GM03348 (cell line): ENCODE measurements around the gene PLSCR2.
A peak's percentile ranks its signal among the peaks of the same experiment; 100 is the strongest.
"Not testable (repeated sequence)": the region's sequence is repeated elsewhere in the genome, so short reads cannot be mapped to it uniquely, and the experiment has no call there.

Experiments
- DNase-seq: peaks from one replicate; pipeline ENCODE4 v3.0.0; 2012; ENCODE audit warnings: low spot score

PLSCR2 gene

DNA sequence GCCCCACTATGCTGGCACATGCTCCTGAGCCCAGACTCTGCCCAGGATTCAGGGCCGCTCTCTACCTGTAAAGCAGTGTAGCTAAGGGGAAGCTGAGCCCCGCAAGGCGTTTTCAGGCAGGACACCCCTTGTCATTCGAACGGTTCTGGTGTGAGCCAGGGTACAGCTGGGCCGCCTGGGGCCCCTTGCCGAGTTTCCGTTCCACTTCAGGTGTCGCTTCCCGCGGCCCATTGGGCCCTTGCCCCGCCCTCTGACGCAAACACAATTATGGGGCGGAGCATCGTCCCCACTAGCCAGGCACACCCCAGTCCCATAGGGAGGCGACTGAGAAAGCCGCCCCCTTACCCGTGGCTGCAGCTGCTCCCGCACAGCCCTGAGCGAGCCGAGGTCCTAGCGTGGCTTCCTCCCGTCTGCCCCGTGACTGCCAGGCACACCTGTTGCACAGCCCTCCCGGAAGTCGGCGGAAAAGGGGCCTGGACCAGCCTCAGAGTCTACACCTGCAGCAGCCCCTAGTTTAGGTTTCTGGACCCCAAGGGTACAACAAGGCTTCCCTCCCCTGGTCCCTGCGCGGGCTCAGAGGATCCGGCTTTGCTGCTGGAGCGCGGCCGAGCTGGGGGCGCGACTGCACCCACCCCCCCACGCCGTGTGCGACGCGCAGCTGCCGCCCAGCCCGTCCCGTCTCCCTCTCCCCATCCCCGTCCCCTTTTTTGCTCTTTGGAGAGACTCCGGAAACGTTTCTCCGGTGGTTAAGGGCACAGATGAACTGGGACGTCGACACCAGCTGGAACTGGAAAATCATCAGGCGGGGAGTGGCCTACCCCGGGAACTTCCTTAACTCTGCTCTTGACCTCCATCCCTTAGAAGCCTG lies at the start of gene PLSCR2:
Gene PLSCR2 (minus strand): TSS at position 412 of the 868 bp plus-strand sequence. CDS start 9,657 bp downstream, outside the sequence.
- peak; percentile 68 for DNase-seq

GRCh38 chr3:146517684-146518435 lies 48.5 kb upstream of the PLSCR2 start:
- no peak for DNase-seq

DNA sequence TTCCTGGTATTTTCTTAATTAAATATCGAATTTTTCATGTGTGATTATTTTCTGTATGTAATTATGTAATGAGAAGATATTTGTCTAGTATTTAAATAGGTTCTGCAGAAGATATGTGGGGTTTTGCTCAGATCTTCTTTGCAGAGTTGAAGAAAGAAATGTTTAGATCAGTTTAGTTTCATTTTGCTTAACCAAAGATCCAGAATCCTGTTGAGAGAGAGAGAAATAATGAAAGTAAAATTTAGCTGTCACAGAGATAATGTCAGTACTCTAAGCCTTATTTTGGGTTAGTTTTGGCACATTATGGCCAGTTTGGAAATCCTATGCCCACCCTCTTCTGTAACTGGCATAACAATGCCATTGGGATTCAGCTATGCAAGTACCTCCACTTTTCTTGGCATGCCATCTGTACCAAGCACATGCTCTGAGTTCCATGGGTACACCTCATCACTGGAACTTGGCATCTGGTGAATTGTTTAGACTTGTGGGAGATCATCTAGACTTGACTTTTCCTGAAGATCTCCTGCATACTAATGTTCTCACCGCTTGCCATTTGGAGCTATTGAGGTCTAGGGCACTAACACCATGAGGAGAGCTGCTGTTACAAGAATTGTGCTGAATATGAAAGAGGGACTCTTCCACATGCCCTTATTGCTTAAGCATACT lies 44.2 kb upstream of the PLSCR2 start:
- peak; percentile 19 for DNase-seq

GRCh38 chr3:146511402-146512134 lies 42.2 kb upstream of the PLSCR2 start:
- no peak for DNase-seq

- DNase-seq, result no peak
Observed at GRCh38 chr3:146507331-146508120, 38.2 kb upstream of the PLSCR2 start.

DNA sequence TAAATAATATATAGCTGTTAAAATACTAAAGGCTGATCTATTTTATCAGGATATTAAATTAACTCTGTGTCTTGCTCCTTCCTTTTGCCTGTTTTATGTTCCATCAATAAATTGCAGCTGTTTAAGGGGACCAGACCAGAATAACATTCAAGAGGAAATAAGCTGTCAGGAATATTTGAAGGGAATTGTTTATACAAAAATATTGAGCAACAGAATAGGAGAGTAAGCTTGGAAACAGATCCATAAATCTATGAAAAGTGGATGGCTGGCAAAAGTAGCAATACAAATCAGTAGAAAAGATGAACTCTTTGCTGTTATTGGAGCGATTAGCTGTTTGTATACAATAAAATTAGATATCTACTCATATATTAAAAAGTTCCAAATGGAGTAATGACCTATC lies 36.2 kb upstream of the PLSCR2 start:
- peak; percentile 5 for DNase-seq

DNA sequence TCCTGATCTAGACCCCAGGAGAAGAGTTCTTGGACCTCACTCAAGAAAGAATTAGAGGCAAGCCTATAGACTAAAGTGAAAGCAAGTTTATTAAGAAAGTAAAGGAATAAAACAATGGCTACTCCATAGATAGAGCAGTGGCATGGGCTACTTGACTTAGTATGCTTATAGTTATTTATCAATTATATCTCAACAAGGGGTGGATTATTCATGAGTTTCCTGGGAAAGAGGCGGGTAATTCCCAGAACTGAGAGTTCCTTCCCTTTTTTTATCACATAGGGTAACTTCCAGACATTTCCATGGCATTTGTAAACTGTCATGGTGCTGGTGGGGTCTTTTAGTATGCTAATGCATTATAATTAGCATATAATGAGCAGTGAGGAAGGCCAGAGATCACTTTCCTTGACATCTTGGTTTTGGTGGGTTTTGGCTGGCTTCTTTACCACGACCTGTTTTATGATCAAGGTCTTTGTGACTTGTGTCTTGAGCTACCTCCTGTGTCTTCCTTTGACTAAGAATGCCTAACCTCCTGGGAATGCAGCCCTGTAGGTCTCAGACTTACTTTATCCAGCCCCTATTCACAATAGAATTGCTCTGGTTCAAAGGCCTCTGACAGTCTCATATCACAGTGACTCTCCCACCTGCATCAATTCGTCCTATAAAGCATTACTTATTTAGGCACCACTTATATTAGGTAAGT lies 35.3 kb upstream of the PLSCR2 start:
- no peak for DNase-seq

- peak; percentile 55 for DNase-seq
Observed at GRCh38 chr3:146503461-146504202, 34.3 kb upstream of the PLSCR2 start.

- DNase-seq, result no peak
Observed at GRCh38 chr3:146502887-146503460, 33.6 kb upstream of the PLSCR2 start.

DNA sequence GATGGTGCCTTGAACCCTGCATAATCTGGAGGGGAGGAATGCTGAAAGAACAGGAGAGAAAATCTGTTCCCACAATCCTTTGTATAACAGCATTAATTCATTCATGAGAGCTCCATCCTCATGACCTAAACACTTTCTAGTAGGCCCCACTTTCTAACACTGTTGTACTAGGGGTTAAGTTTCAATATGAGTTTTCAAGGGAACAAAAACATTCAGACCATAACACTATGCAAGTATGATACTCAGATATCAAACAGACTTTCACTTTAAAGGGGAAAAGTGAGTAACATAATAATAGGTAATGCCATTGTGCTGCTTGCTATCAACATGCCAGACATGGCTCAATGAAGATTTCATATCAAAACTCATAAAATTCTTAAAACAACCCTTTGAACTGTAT lies 32.4 kb upstream of the PLSCR2 start:
- DNase-seq, result no peak

DNA sequence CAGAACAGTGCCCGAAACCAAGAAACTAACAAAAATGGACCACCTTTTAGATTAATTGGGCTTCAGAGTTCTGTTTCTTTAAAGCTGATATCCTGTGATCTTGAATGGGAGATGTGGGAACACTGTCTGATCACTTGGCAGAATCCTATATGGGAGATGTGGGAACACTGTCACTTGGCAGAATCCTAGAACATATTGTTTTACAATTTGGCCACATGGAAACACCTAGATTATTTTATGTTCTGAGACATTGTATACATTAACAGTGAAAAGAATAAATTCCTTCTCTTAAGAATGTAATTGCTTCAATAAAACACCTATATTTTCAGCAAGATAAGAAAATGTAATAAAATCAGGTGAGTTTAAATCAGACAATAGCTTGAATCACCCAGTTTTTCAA lies 30.3 kb upstream of the PLSCR2 start:
- DNase-seq, result no peak

GRCh38 chr3:146498002-146498736 lies 28.8 kb upstream of the PLSCR2 start:
- no peak for DNase-seq

DNA sequence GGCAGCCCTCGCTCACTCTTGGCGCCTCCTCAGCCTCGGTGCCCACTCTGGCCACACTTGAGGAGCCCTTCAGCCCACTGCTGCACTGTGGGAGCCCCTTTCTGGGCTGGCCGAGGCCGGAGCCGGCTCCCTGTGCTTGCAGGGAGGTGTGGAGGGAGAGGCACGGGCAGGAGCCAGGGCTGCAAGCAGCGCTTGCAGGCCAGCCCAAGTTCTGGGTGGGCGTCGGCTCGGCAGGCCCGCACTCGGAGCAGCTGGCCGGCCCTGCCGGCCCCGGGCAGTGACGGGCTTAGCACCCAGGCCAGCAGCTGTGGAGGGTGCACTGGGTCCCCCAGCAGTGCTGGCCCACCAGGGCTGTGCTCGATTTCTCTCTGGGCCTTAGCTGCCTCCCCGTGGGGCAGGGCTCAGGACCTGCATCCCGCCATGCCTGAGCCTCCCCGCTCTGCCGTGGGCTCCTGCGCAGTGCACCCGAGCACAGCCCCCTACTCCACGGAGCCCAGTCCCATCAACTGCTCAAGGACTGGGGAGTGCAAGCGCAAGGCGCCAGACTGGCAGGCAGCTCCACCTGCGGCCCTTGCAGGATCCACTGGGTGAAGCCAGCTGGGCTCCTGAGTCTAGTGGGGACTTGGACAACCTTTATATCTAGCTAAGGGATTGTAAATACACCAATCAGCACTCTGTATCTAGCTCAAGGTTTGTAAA lies 27.9 kb upstream of the PLSCR2 start:
- DNase-seq, result not testable (repeated sequence)

DNA sequence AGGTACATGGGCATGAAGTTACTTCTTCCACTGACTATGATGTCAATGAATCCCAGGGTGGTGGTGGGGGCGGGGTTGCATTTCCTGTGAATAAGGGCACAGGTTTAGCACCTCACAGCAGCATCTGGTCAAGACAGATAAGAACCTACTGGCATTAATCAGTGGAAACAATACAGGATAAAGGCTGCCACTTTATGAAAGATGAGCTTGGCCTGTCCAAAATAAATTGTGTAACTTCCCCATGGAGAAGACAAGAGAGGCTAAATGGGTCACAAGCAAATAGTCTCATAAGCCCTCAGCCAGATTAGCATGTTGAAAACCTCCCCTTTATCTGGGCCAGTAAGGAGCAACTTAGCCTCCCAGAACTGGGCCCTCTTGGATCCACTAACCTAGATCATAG lies 27.4 kb upstream of the PLSCR2 start:
- DNase-seq, result no peak

DNA sequence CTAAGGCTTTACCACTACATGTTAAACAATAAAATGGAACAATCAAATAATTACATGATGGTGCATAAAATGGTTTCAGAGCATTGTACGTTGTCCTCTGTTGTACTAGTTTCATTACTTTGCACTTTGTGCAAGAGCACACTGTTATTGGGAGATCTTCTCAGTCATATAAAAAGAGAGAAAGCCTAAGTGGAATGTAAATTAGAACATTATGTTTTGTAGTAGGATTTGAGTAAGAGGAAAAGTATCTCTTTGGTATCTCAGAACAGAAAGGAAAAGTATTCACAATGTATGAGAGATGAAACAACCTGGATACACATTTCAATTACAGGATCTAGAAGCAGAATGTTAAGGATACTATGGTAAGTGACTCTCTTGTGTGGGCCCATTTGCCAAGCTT lies 26.9 kb upstream of the PLSCR2 start:
- DNase-seq, result no peak

- DNase-seq, result no peak
Observed at GRCh38 chr3:146493761-146494160, 24.4 kb upstream of the PLSCR2 start.

- no peak for DNase-seq
Observed at GRCh38 chr3:146493221-146493620, 23.9 kb upstream of the PLSCR2 start.

DNA sequence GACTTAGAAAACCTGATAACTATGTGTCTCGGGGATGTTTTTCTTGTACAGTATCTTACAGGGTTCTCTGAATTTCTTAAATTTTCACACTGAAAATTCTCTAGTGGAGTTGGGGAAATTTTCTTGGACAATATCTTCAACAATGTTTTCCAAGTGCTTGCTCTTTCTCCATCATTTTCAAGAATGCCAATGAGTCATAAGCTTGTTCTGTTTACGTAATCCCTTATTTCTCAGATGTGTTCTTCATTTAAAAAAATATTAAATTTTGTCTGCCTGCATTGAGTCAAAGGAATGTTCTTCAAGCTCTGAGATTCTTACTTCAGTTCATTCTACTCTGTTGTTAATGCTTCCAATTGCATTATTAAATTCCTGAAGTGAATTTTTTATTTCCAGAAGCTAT lies 21.9 kb upstream of the PLSCR2 start:
- DNase-seq, result peak; percentile 24
